GM23338 (cell line): Measurements from ENCODE around the gene DPH5. TPM values are rescaled to one million over a fixed set of nuclear protein-coding genes. Genes with fewer than 3 reads are reported as not detected.
A peak's percentile ranks its signal among the peaks of the same experiment; 100 is the strongest.

ENCODE experiments used
- ATAC-seq: fragments of 200-7000 bp; cut with Tn5 transposase; 3 replicates; pipeline ENCODE4 v1.9.1; 2020
- DNase-seq: peaks from one replicate; pipeline ENCODE4 v3.0.0-alpha.2; 2015; ENCODE audit warnings: low spot score
- H2AFZ ChIP-seq: fragments of 200-600 bp; sonication (generic); 2 replicates; pipeline ENCODE4 v1.8.0; 2016; ENCODE audit warnings: antibody characterized with exemption, mild to moderate bottlenecking, moderate library complexity
- H3F3A ChIP-seq: fragments of 200-600 bp; sonication (generic); replicated peaks from 2 replicates; pipeline ENCODE4 v1.8.0; 2017; ENCODE audit warnings: antibody characterized with exemption, mixed run types, low read depth
- H3K27ac ChIP-seq: fragments of 200-600 bp; sonication (generic); 2 replicates; pipeline ENCODE4 v1.6.1; 2016; ENCODE audit warnings: low read depth
- H3K27me3 ChIP-seq: fragments of 200-600 bp; sonication (generic); 2 replicates; pipeline ENCODE4 v1.8.0; 2016; ENCODE audit warnings: mild to moderate bottlenecking, mixed run types, moderate library complexity; ENCODE audit not compliant: insufficient read depth
- H3K36me3 ChIP-seq: fragments of 200-600 bp; sonication (generic); 2 replicates; pipeline ENCODE4 v1.8.0; 2016; ENCODE audit warnings: mild to moderate bottlenecking; ENCODE audit not compliant: insufficient read depth
- H3K4me1 ChIP-seq: fragments of 200-600 bp; sonication (generic); 2 replicates; pipeline ENCODE4 v1.8.0; 2016; ENCODE audit warnings: mild to moderate bottlenecking, moderate library complexity; ENCODE audit not compliant: insufficient read depth
- H3K4me2 ChIP-seq: fragments of 200-600 bp; sonication (generic); 2 replicates; pipeline ENCODE4 v1.7.1; 2017; ENCODE audit warnings: mixed run types
- H3K4me3 ChIP-seq: fragments of 200-600 bp; sonication (generic); 2 replicates; pipeline ENCODE4 v1.6.1; 2016; ENCODE audit warnings: mixed run types
- H3K79me2 ChIP-seq: fragments of 200-600 bp; sonication (generic); replicated peaks from 2 replicates; pipeline ENCODE4 v1.8.0; 2017; ENCODE audit warnings: mild to moderate bottlenecking; ENCODE audit not compliant: insufficient read depth
- H3K9me2 ChIP-seq: fragments of 200-600 bp; sonication (generic); 2 replicates; pipeline ENCODE4 v1.8.0; 2017; ENCODE audit not compliant: insufficient read depth
- H4K20me1 ChIP-seq: fragments of 200-600 bp; sonication (generic); replicated peaks from 2 replicates; pipeline ENCODE4 v1.8.0; 2017; ENCODE audit warnings: mild to moderate bottlenecking; ENCODE audit not compliant: insufficient read depth
- H3K27ac Mint-ChIP-seq: 2 replicates; pipeline ENCODE4 v1.8.0; 2020; ENCODE audit warnings: inconsistent platforms, mild to moderate bottlenecking, moderate library complexity, mixed read lengths
- H3K27me3 Mint-ChIP-seq: 3 replicates; pipeline ENCODE4 v1.8.0; 2022; ENCODE audit warnings: low read depth, mild to moderate bottlenecking, moderate library complexity, mixed read lengths, inconsistent platforms; ENCODE audit not compliant: insufficient read depth, poor library complexity
- H3K36me3 Mint-ChIP-seq: 3 replicates; pipeline ENCODE4 v1.8.0; 2021; ENCODE audit warnings: low read depth, mild to moderate bottlenecking, inconsistent platforms, moderate library complexity, mixed read lengths
- H3K4me1 Mint-ChIP-seq: 3 replicates; pipeline ENCODE4 v1.8.0; 2020; ENCODE audit warnings: mild to moderate bottlenecking, inconsistent platforms, mixed read lengths
- H3K4me3 Mint-ChIP-seq: 3 replicates; pipeline ENCODE4 v1.8.0; 2021; ENCODE audit warnings: moderate library complexity, mild to moderate bottlenecking, inconsistent platforms, mixed read lengths
- H3K9me3 Mint-ChIP-seq: 3 replicates; pipeline ENCODE4 v1.8.0; 2020; ENCODE audit warnings: moderate library complexity, mild to moderate bottlenecking, inconsistent platforms, mixed read lengths
- CTCF ChIP-seq, 2 experiments: fragments of 200-600 bp in 1 of 2; sonication (generic) in 1 of 2; conservative IDR thresholded peaks; 2 replicates each; pipeline versions ENCODE4 v1.5.1 to v1.6.1; 2016 to 2017; ENCODE audit warnings: antibody characterized with exemption in 2 of 2, low read depth in 2 of 2, mild to moderate bottlenecking in 2 of 2, moderate library complexity in 1 of 2
- EZH2 ChIP-seq: fragments of 200-600 bp; sonication (generic); IDR thresholded peaks from one replicate; pipeline ENCODE4 v1.8.0; 2017; ENCODE audit warnings: antibody characterized with exemption, mild to moderate bottlenecking, low read depth; ENCODE audit not compliant: unreplicated experiment
- STAT1 ChIP-seq: IDR thresholded peaks from one replicate; pipeline ENCODE4 v1.6.1; 2016; ENCODE audit warnings: antibody characterized with exemption; ENCODE audit not compliant: unreplicated experiment
- ZNF114 ChIP-seq: fragments of 250-450 bp; sonication (Bioruptor Pico); IDR thresholded peaks from 2 replicates; pipeline ENCODE4 v1.5.0; 2020; ENCODE audit warnings: mild to moderate bottlenecking, moderate library complexity
- ZNF331 ChIP-seq: fragments of 250-450 bp; sonication (Bioruptor Pico); IDR thresholded peaks from 2 replicates; pipeline ENCODE4 v1.5.0; 2020; ENCODE audit warnings: low read depth, mild to moderate bottlenecking, moderate library complexity
- ZNF462 ChIP-seq: fragments of 250-450 bp; sonication (Bioruptor Pico); IDR thresholded peaks from 2 replicates; pipeline ENCODE4 v1.5.0; 2020; ENCODE audit warnings: mild to moderate bottlenecking, moderate library complexity
- polyA plus RNA-seq: library from polyadenylated mRNA; unstranded; fragments of >200 nt; fragmentation: Nextera tagmentation; extraction: Ambion mirVana; gene quantifications from 2 replicates; pipeline ENCODE4 v1.2.1, GENCODE V29; 2016
- total RNA-seq: library from RNA; depleted of rRNA; stranded (reverse); fragments of >200 nt; shearing (Covaris generic); gene quantifications from 2 replicates; pipeline ENCODE4 v1.2.3, GENCODE V29; 2014
- TF ChIP-seq, protein P1 (sequence below): IDR thresholded peaks from one replicate; pipeline ENCODE4 v1.6.1; 2018; ENCODE audit warnings: antibody characterized with exemption; ENCODE audit not compliant: unreplicated experiment

The DPH5 gene
- total and polyA plus RNA-seq, 2 experiments from 2014 or later = 50.6 to 53.5 TPM

DNA sequence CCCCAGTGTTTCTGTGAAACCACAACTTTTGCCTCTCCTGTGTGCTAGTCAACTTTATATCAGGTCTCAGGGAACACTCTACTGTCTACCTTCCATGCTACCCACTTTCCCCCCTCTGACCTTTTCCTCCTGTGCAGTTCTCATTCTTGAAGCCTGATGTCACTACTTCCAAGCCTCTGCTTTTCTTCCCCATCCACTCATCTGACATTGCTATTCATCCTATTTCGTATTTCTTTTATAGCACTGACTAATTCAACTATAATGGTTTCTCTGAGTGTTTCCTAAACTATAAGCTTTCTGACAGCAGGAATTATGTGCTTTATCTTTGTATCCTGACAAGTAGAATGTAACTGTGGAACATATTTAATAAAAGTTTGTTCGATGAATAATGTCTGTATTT lies 18.2 kb upstream of the DPH5 start:
- ATAC-seq (no peak), DNase-seq (no peak)
- H4K20me1 ChIP-seq = 0 out of 2 replicates have a peak, but pooled peaks cover 4% of the 10 kb centered on the region
- Mint-ChIP-seq H3K4me3 (no peak overlapping the region), H3K9me3 (no peaks in the 10 kb centered on the region; the same call in none of the 3 replicates), H3K27ac (no peak overlapping the region), H3K4me1 (no peaks in the 10 kb centered on the region), H3K27me3 (no peaks in the 10 kb centered on the region), H3K36me3 (peaks cover 14% of the 10 kb centered on the region)
- H3K79me2 ChIP-seq = peaks cover 8% of the 10 kb centered on the region; the same call in 1 of the 2 replicates
- TF ChIP-seq ZNF462 (no peak), CTCF (conservative IDR thresholded peaks at IDR 0.05; ENCODE audit: low read depth in 2 of 2) (peak in 1 of 2 experiments; percentile 6; a peak in 1 of 4 replicates)
- no peaks in the 10 kb centered on the region for H3K27me3 ChIP-seq
- no peak overlapping the region for H2AFZ ChIP-seq
- no peak overlapping the region for H3K27ac ChIP-seq
- H3K4me3 ChIP-seq = no peak overlapping the region
- no peaks in the 10 kb centered on the region for H3F3A ChIP-seq
- peaks cover 22% of the 10 kb centered on the region for H3K36me3 ChIP-seq
- H3K9me2 ChIP-seq = no peaks in the 10 kb centered on the region
- H3K4me1 ChIP-seq = no peaks in the 10 kb centered on the region
- no peak overlapping the region for H3K4me2 ChIP-seq

GRCh38 chr1:101041300-101041699 lies 15.7 kb upstream of the DPH5 start:
- no peak overlapping the region for H3K4me3 Mint-ChIP-seq
- Histone ChIP-seq H3K27ac (no peak overlapping the region), H3K4me3 (no peak overlapping the region), H3F3A (no peaks in the 10 kb centered on the region), H3K9me2 (no peaks in the 10 kb centered on the region), H3K79me2 (peaks cover 29% of the 10 kb centered on the region), H3K36me3 (peaks cover 22% of the 10 kb centered on the region), H2AFZ (no peak overlapping the region), H4K20me1 (no peaks in the 10 kb centered on the region), H3K4me2 (no peak overlapping the region), H3K4me1 (no peaks in the 10 kb centered on the region; the same call in 1 of the 2 replicates), H3K27me3 (no peaks in the 10 kb centered on the region)
- peaks cover 29% of the 10 kb centered on the region for H3K36me3 Mint-ChIP-seq
- no peak for ATAC-seq
- no peaks in the 10 kb centered on the region for H3K27me3 Mint-ChIP-seq
- H3K4me1 Mint-ChIP-seq = peaks cover under 1% of the 10 kb centered on the region; the same call in 2 of the 3 replicates
- H3K9me3 Mint-ChIP-seq = peaks cover 2% of the 10 kb centered on the region
- no peak overlapping the region for H3K27ac Mint-ChIP-seq
- no peak for DNase-seq
- TF ChIP-seq CTCF (conservative IDR thresholded peaks at IDR 0.05; ENCODE audit: low read depth in 2 of 2) (no peak), STAT1 (no peak), EZH2 (no peak), ZNF114 (CRISPR knock-in tag) (no peak), ZNF331 (no peak)
- TF ChIP-seq, protein P1, sequence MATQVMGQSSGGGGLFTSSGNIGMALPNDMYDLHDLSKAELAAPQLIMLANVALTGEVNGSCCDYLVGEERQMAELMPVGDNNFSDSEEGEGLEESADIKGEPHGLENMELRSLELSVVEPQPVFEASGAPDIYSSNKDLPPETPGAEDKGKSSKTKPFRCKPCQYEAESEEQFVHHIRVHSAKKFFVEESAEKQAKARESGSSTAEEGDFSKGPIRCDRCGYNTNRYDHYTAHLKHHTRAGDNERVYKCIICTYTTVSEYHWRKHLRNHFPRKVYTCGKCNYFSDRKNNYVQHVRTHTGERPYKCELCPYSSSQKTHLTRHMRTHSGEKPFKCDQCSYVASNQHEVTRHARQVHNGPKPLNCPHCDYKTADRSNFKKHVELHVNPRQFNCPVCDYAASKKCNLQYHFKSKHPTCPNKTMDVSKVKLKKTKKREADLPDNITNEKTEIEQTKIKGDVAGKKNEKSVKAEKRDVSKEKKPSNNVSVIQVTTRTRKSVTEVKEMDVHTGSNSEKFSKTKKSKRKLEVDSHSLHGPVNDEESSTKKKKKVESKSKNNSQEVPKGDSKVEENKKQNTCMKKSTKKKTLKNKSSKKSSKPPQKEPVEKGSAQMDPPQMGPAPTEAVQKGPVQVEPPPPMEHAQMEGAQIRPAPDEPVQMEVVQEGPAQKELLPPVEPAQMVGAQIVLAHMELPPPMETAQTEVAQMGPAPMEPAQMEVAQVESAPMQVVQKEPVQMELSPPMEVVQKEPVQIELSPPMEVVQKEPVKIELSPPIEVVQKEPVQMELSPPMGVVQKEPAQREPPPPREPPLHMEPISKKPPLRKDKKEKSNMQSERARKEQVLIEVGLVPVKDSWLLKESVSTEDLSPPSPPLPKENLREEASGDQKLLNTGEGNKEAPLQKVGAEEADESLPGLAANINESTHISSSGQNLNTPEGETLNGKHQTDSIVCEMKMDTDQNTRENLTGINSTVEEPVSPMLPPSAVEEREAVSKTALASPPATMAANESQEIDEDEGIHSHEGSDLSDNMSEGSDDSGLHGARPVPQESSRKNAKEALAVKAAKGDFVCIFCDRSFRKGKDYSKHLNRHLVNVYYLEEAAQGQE = no peak
